NT2/D1 (cell line): ENCODE measurements around the gene SLC25A45.

Experiments used
- DNase-seq: peaks from one replicate; pipeline ENCODE4 v3.0.0-alpha.2; 2011; ENCODE audit warnings: low read depth, low spot score
- H3K27me3 ChIP-seq: 2 replicates; pipeline ENCODE4 v1.6.0; 2011; ENCODE audit warnings: mild to moderate bottlenecking; ENCODE audit not compliant: insufficient read length, insufficient read depth
- H3K36me3 ChIP-seq: 2 replicates; pipeline ENCODE4 v1.6.1; 2011; ENCODE audit warnings: mild to moderate bottlenecking, low read length, mixed read lengths; ENCODE audit not compliant: insufficient read depth, insufficient read length
- H3K4me1 ChIP-seq: 2 replicates; pipeline ENCODE4 v1.5.1; 2011; ENCODE audit not compliant: insufficient read depth, insufficient read length
- H3K4me3 ChIP-seq: 2 replicates; pipeline ENCODE4 v1.5.1; 2011; ENCODE audit warnings: low read depth; ENCODE audit not compliant: insufficient read length
- H3K9ac ChIP-seq: 2 replicates; pipeline ENCODE4 v1.6.0; 2011; ENCODE audit warnings: low read depth; ENCODE audit not compliant: insufficient read length
- H3K9me3 ChIP-seq: 2 replicates; pipeline ENCODE4 v1.5.1; 2011; ENCODE audit warnings: mild to moderate bottlenecking, low read length; ENCODE audit not compliant: insufficient read depth
- SUZ12 ChIP-seq: IDR thresholded peaks from 2 replicates; pipeline ENCODE4 v1.6.1; 2011; ENCODE audit not compliant: insufficient read length, insufficient read depth; ENCODE audit errors: extremely low read depth
- YY1 ChIP-seq: IDR thresholded peaks from 2 replicates; pipeline ENCODE4 v1.6.1; 2011; ENCODE audit not compliant: insufficient read length, insufficient read depth
- ZNF274 ChIP-seq: IDR thresholded peaks from 2 replicates; pipeline ENCODE4 v1.6.1; 2011; ENCODE audit warnings: mild to moderate bottlenecking, low read depth, low read length

Gene SLC25A45

DNA sequence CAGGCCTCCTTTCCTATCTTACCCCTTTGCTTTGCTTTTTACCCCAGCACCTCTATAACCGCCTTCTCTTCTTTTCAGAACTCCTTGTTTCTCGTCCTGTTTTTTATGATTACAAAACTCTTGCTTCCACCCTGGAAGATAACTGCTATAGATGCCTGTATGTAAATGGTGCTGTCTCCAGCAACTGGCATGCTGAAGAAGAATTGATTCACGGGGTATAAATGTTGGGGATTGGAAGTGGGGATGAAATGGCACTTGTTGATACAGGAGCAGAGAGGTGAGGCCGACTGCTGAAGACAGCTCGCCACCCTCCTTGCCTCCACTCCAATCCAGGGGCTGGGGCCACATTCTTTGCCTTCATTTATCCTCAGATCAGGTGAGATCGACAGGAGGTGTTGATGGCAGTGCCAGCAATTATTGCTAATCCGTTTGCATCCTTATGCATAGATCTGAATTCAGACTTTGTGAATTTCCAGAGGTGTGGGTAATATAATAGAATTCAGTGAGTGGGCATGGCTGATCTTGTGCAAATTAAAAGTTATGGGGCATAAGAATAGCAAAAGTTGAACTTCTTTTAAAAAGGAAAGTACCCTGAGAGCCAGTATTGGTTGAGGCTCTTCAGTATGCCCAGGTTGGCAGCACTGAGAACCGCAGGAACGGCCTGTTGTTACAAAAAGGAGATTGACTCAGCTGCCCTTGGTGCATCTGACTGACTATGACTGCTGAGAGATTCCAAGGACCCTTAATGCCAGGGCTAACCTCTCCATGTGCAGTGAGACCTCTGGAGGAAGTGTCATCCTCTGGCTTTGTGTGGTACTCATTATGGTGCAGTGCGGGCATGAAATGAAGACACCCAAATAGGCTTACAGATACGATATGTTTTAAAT, 45.5 kb upstream of the SLC25A45 start:
- no peaks in the 10 kb centered on the region for H3K9me3 ChIP-seq
- DNase-seq, result no peak
- no peaks in the 10 kb centered on the region for H3K27me3 ChIP-seq
- H3K4me3 ChIP-seq, result no peak overlapping the region
- H3K4me1 ChIP-seq, result peaks cover 5% of the 10 kb centered on the region
- peaks cover 41% of the 10 kb centered on the region for H3K36me3 ChIP-seq
- TF ChIP-seq YY1 (no peak), ZNF274 (no peak), SUZ12 (no peak)
- H3K9ac ChIP-seq, result no peak overlapping the region

DNA sequence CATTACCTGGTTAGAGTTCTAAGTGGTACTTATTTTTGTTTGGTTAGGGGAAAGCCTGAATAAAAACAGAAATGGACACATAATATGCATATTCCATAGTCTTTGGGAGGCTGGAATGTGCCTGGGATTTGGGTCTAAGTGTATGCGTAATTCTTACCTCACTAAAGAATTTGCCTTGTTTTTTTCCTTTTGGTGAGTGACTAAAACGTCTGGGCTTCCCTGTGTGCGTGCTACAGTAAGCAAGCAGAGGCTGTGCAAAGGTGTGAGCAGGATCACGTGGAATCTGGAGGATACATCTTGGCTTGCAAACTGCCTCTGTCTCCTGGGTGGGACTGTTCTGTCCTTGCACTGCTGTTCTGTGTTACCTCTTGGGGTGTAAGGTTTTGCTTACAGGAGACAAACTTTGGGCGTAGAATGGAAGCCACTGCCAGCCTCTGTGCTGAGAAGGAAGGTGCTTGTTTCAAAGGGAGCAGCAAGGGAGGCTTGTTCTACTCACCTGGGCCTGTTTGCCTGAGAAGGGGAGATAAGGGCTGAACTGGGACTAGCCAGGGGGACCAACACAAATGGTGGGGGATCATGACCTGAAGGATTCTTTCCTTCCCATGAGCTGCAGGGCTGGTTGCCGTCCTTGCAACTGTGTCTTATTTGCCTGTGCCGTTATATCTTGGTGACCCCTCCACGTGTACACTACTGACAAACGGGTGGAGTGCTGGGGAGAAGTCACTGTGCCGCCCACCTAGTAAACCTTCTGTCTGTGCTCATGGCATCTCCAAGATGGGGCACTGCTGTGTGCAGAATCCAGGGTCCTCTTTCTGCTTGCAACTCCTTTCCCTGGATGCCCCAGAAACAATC, 44.6 kb upstream of the SLC25A45 start:
- H3K36me3 ChIP-seq, result peaks cover 41% of the 10 kb centered on the region
- TF ChIP-seq ZNF274 (no peak), SUZ12 (no peak), YY1 (no peak)
- DNase-seq, result no peak
- H3K27me3 ChIP-seq, result no peaks in the 10 kb centered on the region
- H3K4me1 ChIP-seq, result peaks cover 5% of the 10 kb centered on the region
- H3K9me3 ChIP-seq, result no peaks in the 10 kb centered on the region
- no peak overlapping the region for H3K9ac ChIP-seq
- H3K4me3 ChIP-seq, result no peak overlapping the region

DNA sequence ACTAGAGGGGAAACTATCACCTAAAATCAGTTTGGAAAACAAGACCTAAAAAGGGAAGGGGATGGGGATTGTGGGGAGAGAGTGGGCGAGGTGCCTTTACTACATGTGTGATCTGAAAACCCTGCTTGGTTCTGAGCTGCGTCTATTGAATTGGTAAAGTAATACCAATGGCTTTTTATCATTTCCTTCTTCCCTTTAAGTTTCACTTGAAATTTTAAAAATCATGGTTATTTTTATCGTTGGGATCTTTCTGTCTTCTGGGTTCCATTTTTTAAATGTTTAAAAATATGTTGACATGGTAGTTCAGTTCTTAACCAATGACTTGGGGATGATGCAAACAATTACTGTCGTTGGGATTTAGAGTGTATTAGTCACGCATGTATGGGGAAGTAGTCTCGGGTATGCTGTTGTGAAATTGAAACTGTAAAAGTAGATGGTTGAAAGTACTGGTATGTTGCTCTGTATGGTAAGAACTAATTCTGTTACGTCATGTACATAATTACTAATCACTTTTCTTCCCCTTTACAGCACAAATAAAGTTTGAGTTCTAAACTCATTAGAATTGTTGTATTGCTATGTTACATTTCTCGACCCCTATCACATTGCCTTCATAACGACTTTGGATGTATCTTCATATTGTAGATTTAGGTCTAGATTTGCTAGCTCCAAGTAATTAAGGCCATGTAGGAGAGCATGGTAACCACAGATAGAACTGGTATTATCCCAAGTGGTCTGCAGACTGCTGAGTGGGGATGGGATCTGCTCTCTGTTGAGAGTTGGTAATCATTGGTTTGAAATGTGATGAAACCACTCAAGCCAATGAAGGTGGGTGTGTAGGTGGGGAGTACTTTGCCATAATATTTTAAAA, 43.8 kb upstream of the SLC25A45 start:
- Histone ChIP-seq H3K4me1 (peaks cover 8% of the 10 kb centered on the region), H3K27me3 (no peaks in the 10 kb centered on the region), H3K4me3 (peak overlapping the region; percentile 90), H3K9me3 (no peaks in the 10 kb centered on the region), H3K9ac (peak overlapping the region; percentile 39), H3K36me3 (peaks cover 39% of the 10 kb centered on the region)
- no peak for DNase-seq
- TF ChIP-seq YY1 (no peak), ZNF274 (no peak), SUZ12 (no peak)

DNA sequence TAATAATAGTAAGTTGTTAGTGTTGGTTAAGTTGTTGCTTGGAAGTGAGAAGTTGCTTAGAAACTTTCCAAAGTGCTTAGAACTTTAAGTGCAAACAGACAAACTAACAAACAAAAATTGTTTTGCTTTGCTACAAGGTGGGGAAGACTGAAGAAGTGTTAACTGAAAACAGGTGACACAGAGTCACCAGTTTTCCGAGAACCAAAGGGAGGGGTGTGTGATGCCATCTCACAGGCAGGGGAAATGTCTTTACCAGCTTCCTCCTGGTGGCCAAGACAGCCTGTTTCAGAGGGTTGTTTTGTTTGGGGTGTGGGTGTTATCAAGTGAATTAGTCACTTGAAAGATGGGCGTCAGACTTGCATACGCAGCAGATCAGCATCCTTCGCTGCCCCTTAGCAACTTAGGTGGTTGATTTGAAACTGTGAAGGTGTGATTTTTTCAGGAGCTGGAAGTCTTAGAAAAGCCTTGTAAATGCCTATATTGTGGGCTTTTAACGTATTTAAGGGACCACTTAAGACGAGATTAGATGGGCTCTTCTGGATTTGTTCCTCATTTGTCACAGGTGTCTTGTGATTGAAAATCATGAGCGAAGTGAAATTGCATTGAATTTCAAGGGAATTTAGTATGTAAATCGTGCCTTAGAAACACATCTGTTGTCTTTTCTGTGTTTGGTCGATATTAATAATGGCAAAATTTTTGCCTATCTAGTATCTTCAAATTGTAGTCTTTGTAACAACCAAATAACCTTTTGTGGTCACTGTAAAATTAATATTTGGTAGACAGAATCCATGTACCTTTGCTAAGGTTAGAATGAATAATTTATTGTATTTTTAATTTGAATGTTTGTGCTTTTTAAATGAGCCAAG, 42.9 kb upstream of the SLC25A45 start:
- H3K27me3 ChIP-seq, result no peaks in the 10 kb centered on the region
- peaks cover 36% of the 10 kb centered on the region for H3K36me3 ChIP-seq
- no peak for DNase-seq
- TF ChIP-seq ZNF274 (no peak), YY1 (no peak), SUZ12 (no peak)
- H3K9ac ChIP-seq, result peak overlapping the region; percentile 98
- H3K4me3 ChIP-seq, result peak overlapping the region; percentile 90
- peaks cover 9% of the 10 kb centered on the region for H3K4me1 ChIP-seq
- H3K9me3 ChIP-seq, result no peaks in the 10 kb centered on the region

DNA sequence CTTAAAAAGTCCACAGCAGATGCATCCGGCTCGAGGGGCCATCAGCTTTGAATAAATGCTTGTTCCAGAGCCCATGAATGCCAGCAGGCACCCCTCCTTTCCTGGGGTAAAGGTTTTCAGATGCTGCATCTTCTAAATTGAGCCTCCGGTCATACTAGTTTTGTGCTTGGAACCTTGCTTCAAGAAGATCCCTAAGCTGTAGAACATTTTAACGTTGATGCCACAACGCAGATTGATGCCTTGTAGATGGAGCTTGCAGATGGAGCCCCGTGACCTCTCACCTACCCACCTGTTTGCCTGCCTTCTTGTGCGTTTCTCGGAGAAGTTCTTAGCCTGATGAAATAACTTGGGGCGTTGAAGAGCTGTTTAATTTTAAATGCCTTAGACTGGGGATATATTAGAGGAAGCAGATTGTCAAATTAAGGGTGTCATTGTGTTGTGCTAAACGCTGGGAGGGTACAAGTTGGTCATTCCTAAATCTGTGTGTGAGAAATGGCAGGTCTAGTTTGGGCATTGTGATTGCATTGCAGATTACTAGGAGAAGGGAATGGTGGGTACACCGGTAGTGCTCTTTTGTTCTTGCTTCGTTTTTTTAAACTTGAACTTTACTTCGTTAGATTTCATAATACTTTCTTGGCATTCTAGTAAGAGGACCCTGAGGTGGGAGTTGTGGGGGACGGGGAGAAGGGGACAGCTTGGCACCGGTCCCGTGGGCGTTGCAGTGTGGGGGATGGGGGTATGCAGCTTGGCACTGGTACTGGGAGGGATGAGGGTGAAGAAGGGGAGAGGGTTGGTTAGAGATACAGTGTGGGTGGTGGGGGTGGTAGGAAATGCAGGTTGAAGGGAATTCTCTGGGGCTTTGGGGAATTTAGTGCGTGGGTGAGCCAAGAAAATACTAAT, 42.0 kb upstream of the SLC25A45 start:
- Histone ChIP-seq H3K36me3 (peaks cover 36% of the 10 kb centered on the region), H3K9ac (peak overlapping the region; percentile 98), H3K4me3 (peak overlapping the region; percentile 90), H3K4me1 (peaks cover 7% of the 10 kb centered on the region), H3K27me3 (no peaks in the 10 kb centered on the region), H3K9me3 (no peaks in the 10 kb centered on the region)
- TF ChIP-seq YY1, result no peak
- no peak for TF ChIP-seq SUZ12
- TF ChIP-seq ZNF274, result no peak
- DNase-seq, result no peak
